GM19328 (cell line): ENCODE measurements around the gene ATP11C.
"Not testable (repeated sequence)": the region's sequence is repeated elsewhere in the genome, so short reads cannot be mapped to it uniquely, and the experiment has no call there.

Experiments used
- ATAC-seq: cut with Tn5 transposase; IDR thresholded peaks from one replicate; pipeline ENCODE4 v1.9.1; 2021; ENCODE audit warnings: mild to moderate bottlenecking, moderate library complexity; ENCODE audit not compliant: unreplicated experiment

ATP11C gene

GRCh38 chrX:139932901-139933796 lies at the start of gene ATP11C:
Gene ATP11C, minus strand, starts transcription at chrX:139933053. Its CDS starts 1,011 bp downstream, at chrX:139932042.
- peak; percentile 59 for ATAC-seq

GRCh38 chrX:139974471-139974870 lies 41.6 kb upstream of the ATP11C start:
- no peak for ATAC-seq

- ATAC-seq: no peak
Measured at GRCh38 chrX:139972629-139973624, 40.1 kb upstream of the ATP11C start.

GRCh38 chrX:139972113-139972512 lies 39.3 kb upstream of the ATP11C start:
- no peak for ATAC-seq

GRCh38 chrX:139971394-139971749 lies 38.5 kb upstream of the ATP11C start:
- ATAC-seq: no peak

- ATAC-seq: no peak
Measured at GRCh38 chrX:139969286-139969685, 36.4 kb upstream of the ATP11C start.

- no peak for ATAC-seq
Measured at GRCh38 chrX:139967750-139968149, 34.9 kb upstream of the ATP11C start.

- ATAC-seq: no peak
Measured at GRCh38 chrX:139967300-139967699, 34.4 kb upstream of the ATP11C start.

- ATAC-seq: not testable (repeated sequence)
Measured at GRCh38 chrX:139966159-139966558, 33.3 kb upstream of the ATP11C start.

- ATAC-seq: no peak
Measured at GRCh38 chrX:139965421-139965820, 32.6 kb upstream of the ATP11C start, which contains the start of gene CXorf66. Gene CXorf66, minus strand, starts transcription at chrX:139965521. Its CDS starts 25 bp downstream, at chrX:139965496.

- ATAC-seq: not testable (repeated sequence)
Measured at GRCh38 chrX:139961091-139961490, 28.2 kb upstream of the ATP11C start.

GRCh38 chrX:139949703-139950102 lies 16.9 kb upstream of the ATP11C start:
- no peak for ATAC-seq

- no peak for ATAC-seq
Measured at GRCh38 chrX:139945075-139945474, 12.2 kb upstream of the ATP11C start.

- no peak for ATAC-seq
Measured at GRCh38 chrX:139936259-139936658, 3.4 kb upstream of the ATP11C start.

- ATAC-seq: no peak
Measured at GRCh38 chrX:139933904-139934303, 1.1 kb upstream of the ATP11C start.

- peak; percentile 40 for ATAC-seq
Measured at GRCh38 chrX:139932073-139932900, 566 bp downstream of the ATP11C start.

- no peak for ATAC-seq
Measured at GRCh38 chrX:139931646-139932072, 1.2 kb downstream of the ATP11C start.

- ATAC-seq: no peak
Measured at GRCh38 chrX:139930916-139931645, 1.8 kb downstream of the ATP11C start.

- no peak for ATAC-seq
Measured at GRCh38 chrX:139930401-139930800, 2.5 kb downstream of the ATP11C start.

- no peak for ATAC-seq
Measured at GRCh38 chrX:139929876-139930275, 3.0 kb downstream of the ATP11C start.
